Inferior parietal cortex (tissue), 1 donor: ENCODE measurements around the gene CACNB1.

Experiments
- DNase-seq: peaks from one replicate; pipeline ENCODE4 v3.0.0-alpha.2; 2016; ENCODE audit errors: extremely low spot score

Gene CACNB1

GRCh38 chr17:39200957-39201510, 3.6 kb upstream of the CACNB1 start:
- no peak for DNase-seq

GRCh38 chr17:39200070-39200879, 2.8 kb upstream of the CACNB1 start, which contains the start of gene RPL19:
TSS of gene RPL19 (plus strand) at chr17:39200283. CDS start at chr17:39200345, 62 bp downstream.
- DNase-seq, result peak; percentile 97

GRCh38 chr17:39199820-39200069, 2.3 kb upstream of the CACNB1 start:
- no peak for DNase-seq

GRCh38 chr17:39198186-39198566, 707 bp upstream of the CACNB1 start:
- no peak for DNase-seq

- DNase-seq, result no peak
Observed at GRCh38 chr17:39196808-39197291, 619 bp downstream of the CACNB1 start.

GRCh38 chr17:39196241-39196807, 1.1 kb downstream of the CACNB1 start:
- no peak for DNase-seq

GRCh38 chr17:39195568-39196160, 1.8 kb downstream of the CACNB1 start:
- DNase-seq, result no peak

GRCh38 chr17:39194985-39195524, 2.4 kb downstream of the CACNB1 start:
- no peak for DNase-seq

- DNase-seq, result no peak
Observed at GRCh38 chr17:39194089-39194984, 3.1 kb downstream of the CACNB1 start.

GRCh38 chr17:39193346-39193745, 4.1 kb downstream of the CACNB1 start:
- DNase-seq, result no peak

GRCh38 chr17:39192901-39193300, 4.6 kb downstream of the CACNB1 start:
- DNase-seq, result no peak

- no peak for DNase-seq
Observed at GRCh38 chr17:39191750-39192510, 5.5 kb downstream of the CACNB1 start.

GRCh38 chr17:39187152-39187830, 10.2 kb downstream of the CACNB1 start:
- DNase-seq, result no peak

- no peak for DNase-seq
Observed at GRCh38 chr17:39186481-39187002, 10.9 kb downstream of the CACNB1 start.

- no peak for DNase-seq
Observed at GRCh38 chr17:39183720-39184119, 13.7 kb downstream of the CACNB1 start.

GRCh38 chr17:39183045-39183444, 14.4 kb downstream of the CACNB1 start:
- DNase-seq, result no peak

- DNase-seq, result no peak
Observed at GRCh38 chr17:39181303-39181702, 16.2 kb downstream of the CACNB1 start.

GRCh38 chr17:39178536-39178935, 18.9 kb downstream of the CACNB1 start:
- no peak for DNase-seq

GRCh38 chr17:39177256-39177655, 20.2 kb downstream of the CACNB1 start:
- no peak for DNase-seq

GRCh38 chr17:39175695-39176093, 21.8 kb downstream of the CACNB1 start:
- no peak for DNase-seq
